ENCODE measurements around the gene TMEM255B. TPM values are rescaled to one million over a fixed set of nuclear protein-coding genes. Genes with fewer than 3 reads are reported as not detected.

TMEM255B gene
- total and polyA plus RNA-seq, 11 donors = 1.4 to 20.3 (median 4.4) TPM

GRCh38 chr13:113856716-113857065 is 97.7 kb downstream of the TMEM255B start:
- Histone ChIP-seq H3K4me1 (peaks cover 19 to 93% (median 78%) of the 10 kb centered on the region in 12 donors), H3K27me3 (no peaks in the 10 kb centered on the region), H3K4me3 (no peak overlapping the region), H3K36me3 (peaks cover 0 to 12% (median 0%) of the 10 kb centered on the region in 9 donors), H3K9me3 (no peaks in the 10 kb centered on the region), H3K27ac (peak overlapping the region in 3 of 12 donors; percentile 9 to 67 (median 16))
- WGBS, 4 donors = 29 to 42% (median 36%) methylated on average over 9 of the region's 9 CpGs
- intact Hi-C loops (cut with DNase I) = no loop called here
- no peak for TF ChIP-seq CTCF (IDR thresholded peaks at IDR 0.05)
- no peak for TF ChIP-seq POLR2A (IDR thresholded peaks at IDR 0.05)
- ATAC-seq (peak in 1 of 4 donors; percentile 11), DNase-seq (peak in 3 of 5 donors; percentile 39 to 70 (median 69))

GRCh38 chr13:113857531-113858195 is 98.6 kb downstream of the TMEM255B start:
- H3K4me3 ChIP-seq = no peak overlapping the region
- H3K27me3 ChIP-seq = no peaks in the 10 kb centered on the region
- intact Hi-C loops (cut with DNase I) = no loop called here
- no peak overlapping the region for H3K27ac ChIP-seq
- DNase-seq (no peak), ATAC-seq (no peak)
- H3K36me3 ChIP-seq = peaks cover 0 to 12% (median 0%) of the 10 kb centered on the region in 9 donors
- TF ChIP-seq CTCF (IDR thresholded peaks at IDR 0.05) = no peak
- TF ChIP-seq POLR2A (IDR thresholded peaks at IDR 0.05) = no peak
- 61 to 77% (median 75%) methylated on average over 19 to 20 of the region's 20 CpGs for WGBS, 4 donors
- peaks cover 18 to 95% (median 82%) of the 10 kb centered on the region in 12 donors for H3K4me1 ChIP-seq
- H3K9me3 ChIP-seq = no peaks in the 10 kb centered on the region

GRCh38 chr13:113859311-113860050 is 100.5 kb downstream of the TMEM255B start:
- DNase-seq (no peak), ATAC-seq (no peak)
- H3K4me3 ChIP-seq = no peak overlapping the region
- H3K9me3 ChIP-seq = no peaks in the 10 kb centered on the region
- WGBS, 4 donors = 90 to 93% (median 90%) methylated on average over 4 of the region's 4 CpGs
- H3K4me1 ChIP-seq = peaks cover 4 to 83% (median 68%) of the 10 kb centered on the region in 12 donors
- peaks cover 0 to 12% (median 0%) of the 10 kb centered on the region in 9 donors for H3K36me3 ChIP-seq
- intact Hi-C loops (cut with DNase I) = loop anchor here in 5 of 10 donors (5.0 kb wide), 2 partner anchors 37 to 42 kb away; no protein-coding TSS in a partner anchor
- peak overlapping the region in 4 of 12 donors; percentile 6 to 97 (median 18) for H3K27ac ChIP-seq
- peaks cover 0 to 2% (median 0%) of the 10 kb centered on the region in 9 donors for H3K27me3 ChIP-seq
- TF ChIP-seq POLR2A (IDR thresholded peaks at IDR 0.05) (no peak), CTCF (IDR thresholded peaks at IDR 0.05) (no peak)

- Histone ChIP-seq H3K4me3 (no peak overlapping the region), H3K4me1 (peaks cover 0 to 81% (median 64%) of the 10 kb centered on the region in 12 donors)
These were observed 101.1 kb downstream of the TMEM255B start for GRCh38 chr13:113860051-113860664.

More at GRCh38 chr13:113860051-113860664, 101.1 kb downstream of the TMEM255B start:
- intact Hi-C loops (cut with DNase I) = loop anchor here in 5 of 10 donors (5.0 kb wide), 2 partner anchors 38 to 43 kb away; no protein-coding TSS in a partner anchor
- Histone ChIP-seq H3K36me3 (peaks cover 0 to 12% (median 0%) of the 10 kb centered on the region in 9 donors), H3K9me3 (no peaks in the 10 kb centered on the region), H3K27me3 (peaks cover 0 to 6% (median 0%) of the 10 kb centered on the region in 9 donors), H3K27ac (peak overlapping the region in 9 of 12 donors; percentile 6 to 97 (median 25))
- DNase-seq (no peak), ATAC-seq (no peak)
- 55 to 65% (median 62%) methylated on average over 12 of the region's 12 CpGs for WGBS, 4 donors
- no peak for TF ChIP-seq POLR2A (IDR thresholded peaks at IDR 0.05)
- TF ChIP-seq CTCF (IDR thresholded peaks at IDR 0.05) = no peak
